ENCODE results near the gene CNIH2. TPM values are rescaled to one million over a fixed set of nuclear protein-coding genes. Genes with fewer than 3 reads are reported as not detected.
A peak's percentile ranks its signal among the peaks of the same experiment; 100 is the strongest.

Gene CNIH2
- total RNA-seq, 1 experiment from 2014 or later = 12.9 TPM

DNA sequence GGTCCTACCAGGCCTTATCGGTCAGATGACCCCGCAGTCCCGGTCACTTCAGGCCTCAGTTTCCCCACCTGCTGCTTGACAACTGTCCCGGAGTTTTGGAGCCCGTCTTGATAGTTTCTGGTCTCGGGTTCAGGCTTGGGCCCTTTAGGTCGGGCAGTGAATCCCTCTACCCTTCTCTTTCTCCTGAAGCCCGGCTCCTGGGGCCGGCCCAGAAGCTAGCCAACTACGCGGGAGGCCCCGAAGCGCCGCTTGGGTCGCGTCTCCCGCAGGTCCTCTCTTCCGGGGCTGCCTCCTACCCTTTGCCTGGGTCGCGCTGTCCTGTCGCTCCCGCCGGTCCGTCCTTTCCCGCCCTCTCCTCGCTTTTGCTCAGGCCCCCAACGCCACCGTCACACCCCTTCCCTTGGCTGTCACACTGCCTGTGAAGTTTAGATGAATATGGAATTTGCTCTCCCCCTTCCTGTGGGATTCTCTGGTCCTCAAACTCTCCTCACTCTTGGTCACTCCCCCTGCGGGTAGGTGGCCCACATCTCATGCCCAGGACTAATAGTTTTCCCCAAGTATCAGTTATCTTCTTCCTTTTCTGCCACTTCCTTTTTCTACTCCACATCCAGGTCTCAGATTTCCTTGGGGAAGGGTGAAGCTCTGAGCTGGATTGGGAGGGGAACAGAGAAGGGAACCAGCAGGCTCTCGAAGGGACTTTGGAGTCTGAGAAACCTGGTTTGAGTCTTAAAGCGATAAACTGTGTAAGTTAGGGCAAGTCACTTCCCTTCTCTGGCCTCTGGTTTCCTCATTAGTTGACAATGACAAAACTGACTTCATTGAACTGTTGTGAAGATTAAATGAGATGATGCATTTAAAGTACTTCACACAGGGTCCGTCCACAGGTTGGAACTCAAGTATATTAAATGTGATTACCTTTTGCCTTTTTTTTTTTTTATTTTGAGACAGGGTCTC is 8.7 kb upstream of the CNIH2 start (continued):
- no peak for TF ChIP-seq ZNF396 (CRISPR knock-in tag; IDR thresholded peaks at IDR 0.05; ENCODE audit: borderline replicate concordance)
- TF ChIP-seq, protein P1, sequence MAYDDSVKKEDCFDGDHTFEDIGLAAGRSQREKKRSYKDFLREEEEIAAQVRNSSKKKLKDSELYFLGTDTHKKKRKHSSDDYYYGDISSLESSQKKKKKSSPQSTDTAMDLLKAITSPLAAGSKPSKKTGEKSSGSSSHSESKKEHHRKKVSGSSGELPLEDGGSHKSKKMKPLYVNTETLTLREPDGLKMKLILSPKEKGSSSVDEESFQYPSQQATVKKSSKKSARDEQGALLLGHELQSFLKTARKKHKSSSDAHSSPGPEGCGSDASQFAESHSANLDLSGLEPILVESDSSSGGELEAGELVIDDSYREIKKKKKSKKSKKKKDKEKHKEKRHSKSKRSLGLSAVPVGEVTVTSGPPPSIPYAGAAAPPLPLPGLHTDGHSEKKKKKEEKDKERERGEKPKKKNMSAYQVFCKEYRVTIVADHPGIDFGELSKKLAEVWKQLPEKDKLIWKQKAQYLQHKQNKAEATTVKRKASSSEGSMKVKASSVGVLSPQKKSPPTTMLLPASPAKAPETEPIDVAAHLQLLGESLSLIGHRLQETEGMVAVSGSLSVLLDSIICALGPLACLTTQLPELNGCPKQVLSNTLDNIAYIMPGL (CRISPR knock-in tag; IDR thresholded peaks at IDR 0.05) = peak; percentile 50; the same call in 1 of the 2 replicates
- TF ChIP-seq NR3C1 (CRISPR knock-in tag; conservative IDR thresholded peaks at IDR 0.05; ENCODE audit: low read depth) = no peak
- TF ChIP-seq, protein P2, sequence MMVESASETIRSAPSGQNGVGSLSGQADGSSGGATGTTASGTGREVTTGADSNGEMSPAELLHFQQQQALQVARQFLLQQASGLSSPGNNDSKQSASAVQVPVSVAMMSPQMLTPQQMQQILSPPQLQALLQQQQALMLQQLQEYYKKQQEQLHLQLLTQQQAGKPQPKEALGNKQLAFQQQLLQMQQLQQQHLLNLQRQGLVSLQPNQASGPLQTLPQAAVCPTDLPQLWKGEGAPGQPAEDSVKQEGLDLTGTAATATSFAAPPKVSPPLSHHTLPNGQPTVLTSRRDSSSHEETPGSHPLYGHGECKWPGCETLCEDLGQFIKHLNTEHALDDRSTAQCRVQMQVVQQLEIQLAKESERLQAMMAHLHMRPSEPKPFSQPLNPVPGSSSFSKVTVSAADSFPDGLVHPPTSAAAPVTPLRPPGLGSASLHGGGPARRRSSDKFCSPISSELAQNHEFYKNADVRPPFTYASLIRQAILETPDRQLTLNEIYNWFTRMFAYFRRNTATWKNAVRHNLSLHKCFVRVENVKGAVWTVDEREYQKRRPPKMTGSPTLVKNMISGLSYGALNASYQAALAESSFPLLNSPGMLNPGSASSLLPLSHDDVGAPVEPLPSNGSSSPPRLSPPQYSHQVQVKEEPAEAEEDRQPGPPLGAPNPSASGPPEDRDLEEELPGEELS (CRISPR knock-in tag; IDR thresholded peaks at IDR 0.05) = no peak
- TF ChIP-seq MAX (CRISPR knock-in tag; IDR thresholded peaks at IDR 0.05) = no peak
- no peak for TF ChIP-seq AFF4 (CRISPR knock-in tag; IDR thresholded peaks at IDR 0.05; ENCODE audit: borderline replicate concordance)
- no peak for TF ChIP-seq ZNF423 (CRISPR knock-in tag; IDR thresholded peaks at IDR 0.05)

GRCh38 chr11:66271816-66272215 is 6.2 kb upstream of the CNIH2 start:
- POLR2A ChIA-PET = no interaction called here
- CTCF ChIA-PET = interaction anchor here (0.7 to 3.0 kb wide), 2 partner anchors 11 to 476 kb away, joined by 3 to 9 read pairs; no protein-coding TSS in a partner anchor
- DNase-seq (ENCODE audit: low spot score) = no peak

GRCh38 chr11:66272596-66272995 is 5.4 kb upstream of the CNIH2 start:
- no peaks in the 10 kb centered on the region for H3K9me3 Mint-ChIP-seq
- H3K4me3 Mint-ChIP-seq = no peak overlapping the region
- H3K27ac Mint-ChIP-seq = no peak overlapping the region
- no peak for ATAC-seq
- CTCF ChIA-PET = interaction anchor here (1.4 to 3.0 kb wide), 2 partner anchors 10 to 39 kb away, joined by 4 to 9 read pairs; no protein-coding TSS in a partner anchor
- peaks cover 30% of the 10 kb centered on the region for H3K36me3 Mint-ChIP-seq
- POLR2A ChIA-PET = no interaction called here
- no peaks in the 10 kb centered on the region; the same call in 1 of the 2 replicates for H3K27me3 Mint-ChIP-seq (ENCODE audit: low read depth)
- DNase-seq (ENCODE audit: low spot score) = no peak
- peaks cover 7% of the 10 kb centered on the region; the same call in 1 of the 2 replicates for H3K4me1 Mint-ChIP-seq
- TF ChIP-seq GTF2I (CRISPR knock-in tag; conservative IDR thresholded peaks at IDR 0.05) = no peak
- TF ChIP-seq MXD4 (CRISPR knock-in tag; IDR thresholded peaks at IDR 0.05; ENCODE audit: borderline replicate concordance) = no peak
- TF ChIP-seq AFF4 (CRISPR knock-in tag; IDR thresholded peaks at IDR 0.05; ENCODE audit: borderline replicate concordance) = no peak
- no peak for TF ChIP-seq NR3C1 (CRISPR knock-in tag; conservative IDR thresholded peaks at IDR 0.05; ENCODE audit: low read depth)
- TF ChIP-seq, protein P3, sequence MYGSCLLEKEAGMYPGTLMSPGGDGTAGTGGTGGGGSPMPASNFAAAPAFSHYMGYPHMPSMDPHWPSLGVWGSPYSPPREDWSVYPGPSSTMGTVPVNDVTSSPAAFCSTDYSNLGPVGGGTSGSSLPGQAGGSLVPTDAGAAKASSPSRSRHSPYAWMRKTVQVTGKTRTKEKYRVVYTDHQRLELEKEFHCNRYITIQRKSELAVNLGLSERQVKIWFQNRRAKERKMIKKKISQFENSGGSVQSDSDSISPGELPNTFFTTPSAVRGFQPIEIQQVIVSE (CRISPR knock-in tag; IDR thresholded peaks at IDR 0.05; ENCODE audit: borderline replicate concordance) = no peak
- no peak for TF ChIP-seq ERG (CRISPR knock-in tag; IDR thresholded peaks at IDR 0.05)
- no peak for TF ChIP-seq RELA (CRISPR knock-in tag; IDR thresholded peaks at IDR 0.05; ENCODE audit: borderline replicate concordance)
- TF ChIP-seq TP53 (CRISPR knock-in tag; IDR thresholded peaks at IDR 0.05) = no peak

More at GRCh38 chr11:66271816-66272215, 6.2 kb upstream of the CNIH2 start:
- Mint-ChIP-seq H3K36me3 (peaks cover 32% of the 10 kb centered on the region), H3K4me3 (no peak overlapping the region), H3K9me3 (no peaks in the 10 kb centered on the region), H3K4me1 (peaks cover 12% of the 10 kb centered on the region), H3K27ac (no peak overlapping the region), H3K27me3 (ENCODE audit: low read depth) (no peaks in the 10 kb centered on the region; the same call in 1 of the 2 replicates)
- ATAC-seq = no peak
- TF ChIP-seq, protein P4, sequence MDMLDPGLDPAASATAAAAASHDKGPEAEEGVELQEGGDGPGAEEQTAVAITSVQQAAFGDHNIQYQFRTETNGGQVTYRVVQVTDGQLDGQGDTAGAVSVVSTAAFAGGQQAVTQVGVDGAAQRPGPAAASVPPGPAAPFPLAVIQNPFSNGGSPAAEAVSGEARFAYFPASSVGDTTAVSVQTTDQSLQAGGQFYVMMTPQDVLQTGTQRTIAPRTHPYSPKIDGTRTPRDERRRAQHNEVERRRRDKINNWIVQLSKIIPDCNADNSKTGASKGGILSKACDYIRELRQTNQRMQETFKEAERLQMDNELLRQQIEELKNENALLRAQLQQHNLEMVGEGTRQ (CRISPR knock-in tag; IDR thresholded peaks at IDR 0.05) = no peak
- TF ChIP-seq RORB (CRISPR knock-in tag; IDR thresholded peaks at IDR 0.05) = no peak

All from WTC11 (cell line).